GM12878 (cell line): ENCODE results near the gene NUP210L. TPM values are rescaled to one million over a fixed set of nuclear protein-coding genes. Genes with fewer than 3 reads are reported as not detected.
A peak's percentile ranks its signal among the peaks of the same experiment; 100 is the strongest.

Experiments used
- BCLAF1 ChIP-seq: fragments of 450-650 bp; IDR thresholded peaks from 2 replicates; pipeline ENCODE4 v1.6.1; 2017; ENCODE audit warnings: antibody characterized with exemption, mild to moderate bottlenecking, moderate library complexity
- CHD1 ChIP-seq: IDR thresholded peaks from 2 replicates; pipeline ENCODE4 v1.6.1; 2012; ENCODE audit warnings: low read depth, low read length, improper control_type of control experiment
- CHD2 ChIP-seq: IDR thresholded peaks from 2 replicates; pipeline ENCODE4 v1.6.1; 2011; ENCODE audit warnings: low read depth, low read length, improper control_type of control experiment, borderline replicate concordance
- EGR1 ChIP-seq, 2 experiments: IDR thresholded peaks; 1 replicate in 1 of 2; 2 replicates in 1 of 2; pipeline ENCODE4 v1.6.1; 2011 to 2012; ENCODE audit warnings: low read depth in 2 of 2, low read length in 2 of 2, borderline replicate concordance in 1 of 2, mild to moderate bottlenecking in 1 of 2, moderate library complexity in 1 of 2
- ESRRA ChIP-seq: IDR thresholded peaks from 2 replicates; pipeline ENCODE4 v1.6.1; 2012; ENCODE audit warnings: mild to moderate bottlenecking, low read length, improper control_type of control experiment
- EZH2 ChIP-seq: IDR thresholded peaks from 2 replicates; pipeline ENCODE4 v1.6.1; 2012; ENCODE audit warnings: low read depth, mild to moderate bottlenecking, control low read depth, inconsistent platforms, low read length, borderline replicate concordance; ENCODE audit not compliant: control insufficient read depth
- HDAC6 ChIP-seq: fragments of 200-600 bp; sonication (generic); IDR thresholded peaks from one replicate; pipeline ENCODE4 v1.8.0; 2017; ENCODE audit warnings: antibody characterized with exemption; ENCODE audit not compliant: unreplicated experiment
- IKZF1 ChIP-seq: fragments of 450-650 bp; conservative IDR thresholded peaks from 2 replicates; pipeline ENCODE4 v1.6.1; 2017; ENCODE audit warnings: antibody characterized with exemption, mild to moderate bottlenecking
- JUNB ChIP-seq: IDR thresholded peaks from 2 replicates; pipeline ENCODE4 v1.6.1; 2016; ENCODE audit warnings: antibody characterized with exemption, mild to moderate bottlenecking
- MTA3 ChIP-seq: IDR thresholded peaks from 2 replicates; pipeline ENCODE4 v1.6.1; 2012; ENCODE audit warnings: low read length, inconsistent platforms, borderline replicate concordance
- REST ChIP-seq: IDR thresholded peaks from 2 replicates; pipeline ENCODE4 v1.6.1; 2012; ENCODE audit warnings: mild to moderate bottlenecking, low read depth, low read length
- ZNF687 ChIP-seq: fragments of 450-650 bp; IDR thresholded peaks from 2 replicates; pipeline ENCODE4 v1.6.1; 2017; ENCODE audit warnings: mild to moderate bottlenecking, moderate library complexity
- polyA plus RNA-seq, 11 experiments: library from polyadenylated mRNA; depleted of rRNA in 4 of 11; unstranded in 6 of 11; stranded (reverse) in 5 of 11; fragments of >200 nt; fragmentation: Nextera tagmentation in 4 of 11; fragmentation: Illumina TruSeq in 1 of 11; extraction: Ambion mirVana in 4 of 11; extraction: Trizol in 1 of 11; gene quantifications; 1 replicate in 1 of 11; 2 replicates in 10 of 11; pipeline versions ENCODE4 v1.2.1 to v1.2.3, GENCODE V29; 2011 to 2016; ENCODE audit warnings: inconsistent platforms in 2 of 11, missing spikeins in 2 of 11, low read depth in 1 of 11
- total RNA-seq, 4 experiments: library from RNA; depleted of rRNA in 3 of 4; stranded (reverse); fragments of >200 nt in 3 of 4; fragmentation: Illumina TruSeq in 1 of 4; extraction: Trizol in 1 of 4; gene quantifications; 2 replicates each; pipeline versions ENCODE4 v1.2.1 to v1.2.3, GENCODE V29; 2013 to 2021
- TF ChIP-seq, protein P1 (sequence below): IDR thresholded peaks from 2 replicates; pipeline ENCODE4 v1.6.1; 2011; ENCODE audit warnings: borderline replicate concordance, low read depth, mild to moderate bottlenecking, moderate library complexity, mixed read lengths, low read length; ENCODE audit not compliant: insufficient read depth; ENCODE audit errors: extremely low read length
- TF ChIP-seq, protein P2 (sequence below): fragments of 150-350 bp; IDR thresholded peaks from 2 replicates; pipeline ENCODE4 v1.6.1; 2014; ENCODE audit warnings: mild to moderate bottlenecking, low read depth, low read length

NUP210L gene
- total and polyA plus RNA-seq, 10 of the 15 experiments (the other 5 are each of a cell fraction or from before 2014, with no cell fraction given): 0.04 to 0.08 (median 0.07) TPM; not detected in 7

GRCh38 chr1:153945795-153946621 lies 208.9 kb downstream of the NUP210L start (continued):
- TF ChIP-seq BCLAF1: 0 out of 2 replicates have a peak, but pooled peaks have one; percentile 59
- TF ChIP-seq IKZF1: peak; percentile 96
- peak; percentile 75; the same call in 1 of the 2 replicates for TF ChIP-seq MTA3
- no peak for TF ChIP-seq ESRRA
- TF ChIP-seq HDAC6: no peak
- 0 out of 2 replicates have a peak, but pooled peaks have one; percentile 35 for TF ChIP-seq REST
- TF ChIP-seq, protein P1, sequence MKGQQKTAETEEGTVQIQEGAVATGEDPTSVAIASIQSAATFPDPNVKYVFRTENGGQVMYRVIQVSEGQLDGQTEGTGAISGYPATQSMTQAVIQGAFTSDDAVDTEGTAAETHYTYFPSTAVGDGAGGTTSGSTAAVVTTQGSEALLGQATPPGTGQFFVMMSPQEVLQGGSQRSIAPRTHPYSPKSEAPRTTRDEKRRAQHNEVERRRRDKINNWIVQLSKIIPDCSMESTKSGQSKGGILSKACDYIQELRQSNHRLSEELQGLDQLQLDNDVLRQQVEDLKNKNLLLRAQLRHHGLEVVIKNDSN: peak; percentile 83
- no peak for TF ChIP-seq CHD1
- no peak; the same call in 1 of the 2 replicates for TF ChIP-seq ZNF687
- TF ChIP-seq EZH2: no peak
- no peak for TF ChIP-seq JUNB
- TF ChIP-seq EGR1 (IDR thresholded peaks at IDR 0.05; ENCODE audit: borderline replicate concordance in 1 of 2, low read depth in 2 of 2, low read length in 2 of 2): peak in 1 of 2 experiments; percentile 85; a peak in 2 of 3 replicates
- TF ChIP-seq, protein P2, sequence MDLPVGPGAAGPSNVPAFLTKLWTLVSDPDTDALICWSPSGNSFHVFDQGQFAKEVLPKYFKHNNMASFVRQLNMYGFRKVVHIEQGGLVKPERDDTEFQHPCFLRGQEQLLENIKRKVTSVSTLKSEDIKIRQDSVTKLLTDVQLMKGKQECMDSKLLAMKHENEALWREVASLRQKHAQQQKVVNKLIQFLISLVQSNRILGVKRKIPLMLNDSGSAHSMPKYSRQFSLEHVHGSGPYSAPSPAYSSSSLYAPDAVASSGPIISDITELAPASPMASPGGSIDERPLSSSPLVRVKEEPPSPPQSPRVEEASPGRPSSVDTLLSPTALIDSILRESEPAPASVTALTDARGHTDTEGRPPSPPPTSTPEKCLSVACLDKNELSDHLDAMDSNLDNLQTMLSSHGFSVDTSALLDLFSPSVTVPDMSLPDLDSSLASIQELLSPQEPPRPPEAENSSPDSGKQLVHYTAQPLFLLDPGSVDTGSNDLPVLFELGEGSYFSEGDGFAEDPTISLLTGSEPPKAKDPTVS: no peak
- TF ChIP-seq CHD2: peak; percentile 57; the same call in 1 of the 2 replicates
